A549 (cell line): ENCODE measurements around the gene AUTS2.

Experiments used
- BHLHE40 ChIP-seq: IDR thresholded peaks from 2 replicates; pipeline ENCODE4 v1.6.1; 2012; ENCODE audit warnings: low read depth, low read length, inconsistent platforms
- CTCF ChIP-seq: fragments of >200 bp; sonication (Bioruptor Twin); formaldehyde crosslinking; IDR thresholded peaks from 3 replicates; pipeline ENCODE4 v1.5.1; 2016
- HEYL ChIP-seq: fragments of 250-450 bp; sonication (Bioruptor Pico); IDR thresholded peaks from 2 replicates; pipeline ENCODE4 v1.8.0; 2021; ENCODE audit warnings: mild to moderate bottlenecking, moderate library complexity
- JUNB ChIP-seq: fragments of >200 bp; sonication (Bioruptor Twin); formaldehyde crosslinking; IDR thresholded peaks from 2 replicates; pipeline ENCODE4 v1.6.1; 2016
- MAFK ChIP-seq: fragments of 450-650 bp; IDR thresholded peaks from 2 replicates; pipeline ENCODE4 v1.6.1; 2014; ENCODE audit not compliant: partially characterized antibody
- MAX ChIP-seq: IDR thresholded peaks from 2 replicates; pipeline ENCODE4 v1.6.1; 2012
- MYC ChIP-seq: IDR thresholded peaks from 2 replicates; pipeline ENCODE4 v1.6.1; 2012; ENCODE audit warnings: mild to moderate bottlenecking, inconsistent platforms, low read length, improper control_type of control experiment, borderline replicate concordance
- PBX3 ChIP-seq: IDR thresholded peaks from 2 replicates; pipeline ENCODE4 v1.6.1; 2012
- POLR2A ChIP-seq: IDR thresholded peaks from 2 replicates; pipeline ENCODE4 v1.6.1; 2012; ENCODE audit warnings: mild to moderate bottlenecking, low read length
- RFX5 ChIP-seq: fragments of 450-650 bp; IDR thresholded peaks from 2 replicates; pipeline ENCODE4 v1.7.1; 2014; ENCODE audit warnings: antibody characterized with exemption, mild to moderate bottlenecking, moderate library complexity
- SMC3 ChIP-seq: fragments of >200 bp; sonication (Bioruptor Twin); formaldehyde crosslinking; IDR thresholded peaks from 3 replicates; pipeline ENCODE4 v1.6.1; 2018; ENCODE audit warnings: inconsistent platforms
- SREBF2 ChIP-seq: fragments of 450-650 bp; IDR thresholded peaks from 2 replicates; pipeline ENCODE4 v1.6.1; 2014; ENCODE audit warnings: mild to moderate bottlenecking, moderate library complexity
- USF2 ChIP-seq: fragments of 450-650 bp; IDR thresholded peaks from 2 replicates; pipeline ENCODE4 v1.6.1; 2014; ENCODE audit warnings: antibody characterized with exemption

DNA sequence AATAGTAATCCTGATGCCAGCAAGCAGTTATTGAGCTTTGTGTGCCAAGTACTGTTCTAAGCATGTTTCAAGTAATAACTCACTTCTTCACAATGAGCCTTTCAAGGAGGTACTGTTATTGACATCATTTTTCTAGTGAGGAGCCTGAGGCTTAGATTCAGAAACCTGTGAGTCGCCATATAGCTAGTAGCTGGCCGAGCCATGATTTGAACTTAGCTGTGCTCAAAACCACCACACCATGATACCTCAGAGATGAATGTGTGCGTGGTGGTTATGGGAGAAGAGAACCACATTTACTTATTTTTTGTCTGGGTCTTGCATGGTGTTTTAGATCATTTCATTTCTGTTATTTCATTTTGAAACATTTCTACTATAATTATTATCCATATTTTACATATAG is 578.9 kb downstream of the AUTS2 start:
- no peak for TF ChIP-seq HEYL (CRISPR knock-in tag)
- no peak for TF ChIP-seq SREBF2
- TF ChIP-seq MAFK: no peak
- no peak for TF ChIP-seq CTCF
- no peak for TF ChIP-seq MAX
- TF ChIP-seq POLR2A: no peak
- TF ChIP-seq PBX3: no peak
- no peak for TF ChIP-seq JUNB
- no peak for TF ChIP-seq RFX5
- no peak for TF ChIP-seq MYC
- no peak for TF ChIP-seq SMC3
- TF ChIP-seq USF2: no peak
- no peak for TF ChIP-seq BHLHE40
